PC-3 (cell line): ENCODE data around the gene CDK5RAP3. TPM values are rescaled to one million over a fixed set of nuclear protein-coding genes. Genes with fewer than 3 reads are reported as not detected.
A peak's percentile ranks its signal among the peaks of the same experiment; 100 is the strongest.

Source experiments
- ATAC-seq: fragments of 200-7000 bp; cut with Tn5 transposase; 2 replicates; pipeline ENCODE4 v1.9.1; 2020; ENCODE audit warnings: mild to moderate bottlenecking, moderate library complexity
- BruUV-seq: library from RNA; stranded (reverse); fragments of 400-500 nt; replicated peaks from 2 replicates; lab custom pipeline; 2021; lab: Mats Ljungman, UMichigan
- CTCF ChIA-PET: fragments of 300-600 bp; sonication (Branson Sonifier 250); formaldehyde crosslinking; loops from one replicate; lab custom pipeline; 2022; ENCODE audit warnings: antibody characterized with exemption; lab: Charles Lee
- POLR2A ChIA-PET: fragments of 300-600 bp; sonication (Branson Sonifier 250); formaldehyde crosslinking; loops from one replicate; lab custom pipeline; 2022; ENCODE audit warnings: antibody characterized with exemption; ENCODE audit not compliant: unreplicated experiment; lab: Charles Lee
- DNase-seq: peaks from one replicate; pipeline ENCODE4 v3.0.0-alpha.2; 2015
- H2AFZ ChIP-seq: fragments of 300-600 bp; sonication (generic); 2 replicates; pipeline ENCODE4 v1.6.0; 2016; ENCODE audit warnings: antibody characterized with exemption, low read length
- H3F3A ChIP-seq: fragments of 300-600 bp; sonication (generic); one replicate; pipeline ENCODE4 v1.6.0; 2017; ENCODE audit warnings: antibody characterized with exemption, low read length, control low read depth, mild to moderate bottlenecking; ENCODE audit not compliant: unreplicated experiment
- H3K27ac ChIP-seq: fragments of 300-600 bp; sonication (generic); 2 replicates; pipeline ENCODE4 v1.5.1; 2016; ENCODE audit warnings: mild to moderate bottlenecking, low read length
- H3K27me3 ChIP-seq: fragments of 300-600 bp; sonication (generic); 2 replicates; pipeline ENCODE4 v1.6.1; 2016; ENCODE audit warnings: low read length, mixed read lengths
- H3K36me3 ChIP-seq: fragments of 300-600 bp; sonication (generic); 2 replicates; pipeline ENCODE4 v1.6.1; 2016; ENCODE audit warnings: low read depth, mixed run types, low read length, mixed read lengths
- H3K4me1 ChIP-seq: fragments of 300-600 bp; sonication (generic); 2 replicates; pipeline ENCODE4 v1.5.1; 2016; ENCODE audit warnings: low read length; ENCODE audit not compliant: insufficient read depth
- H3K4me2 ChIP-seq: fragments of 300-600 bp; sonication (generic); 2 replicates; pipeline ENCODE4 v1.6.0; 2016; ENCODE audit warnings: low read length
- H3K4me3 ChIP-seq: fragments of 300-600 bp; sonication (generic); 2 replicates; pipeline ENCODE4 v1.5.1; 2016; ENCODE audit warnings: mild to moderate bottlenecking, low read length, mixed read lengths
- H3K79me2 ChIP-seq: fragments of 300-600 bp; sonication (generic); 2 replicates; pipeline ENCODE4 v1.6.1; 2017; ENCODE audit warnings: low read length, mixed read lengths
- H3K9ac ChIP-seq: fragments of 300-600 bp; sonication (generic); 2 replicates; pipeline ENCODE4 v1.6.0; 2016; ENCODE audit warnings: mild to moderate bottlenecking, low read length
- H3K9me2 ChIP-seq: fragments of 300-600 bp; sonication (generic); replicated peaks from 2 replicates; pipeline ENCODE4 v1.6.1; 2016; ENCODE audit warnings: mixed run types, low read length, mixed read lengths
- H3K9me3 ChIP-seq: fragments of 300-600 bp; sonication (generic); 2 replicates; pipeline ENCODE4 v1.6.1; 2016; ENCODE audit warnings: low read length, mixed read lengths
- H4K20me1 ChIP-seq: fragments of 300-600 bp; sonication (generic); 2 replicates; pipeline ENCODE4 v1.6.1; 2016; ENCODE audit warnings: low read length, mixed read lengths
- CTCF ChIP-seq: fragments of 300-600 bp; sonication (generic); conservative IDR thresholded peaks from 2 replicates; pipeline ENCODE4 v1.5.1; 2017; ENCODE audit warnings: antibody characterized with exemption, low read depth, mild to moderate bottlenecking, low read length
- EZH2 ChIP-seq: fragments of 300-600 bp; sonication (generic); IDR thresholded peaks from one replicate; pipeline ENCODE4 v1.6.1; 2017; ENCODE audit warnings: antibody characterized with exemption, mild to moderate bottlenecking, low read length; ENCODE audit not compliant: unreplicated experiment
- EZH2phosphoT487 ChIP-seq: fragments of 300-600 bp; sonication (generic); IDR thresholded peaks from 2 replicates; pipeline ENCODE4 v1.6.1; 2018; ENCODE audit warnings: mild to moderate bottlenecking, antibody characterized with exemption, low read length, borderline replicate concordance
- intact Hi-C: fragments of 100-400 bp; cut with micrococcal nuclease; formaldehyde crosslinking; loops from 2 replicates; pipeline ENCODE4 v1.9.0; 2023
- total RNA-seq: library from RNA; depleted of rRNA; stranded (reverse); fragments of >200 nt; gene quantifications from 2 replicates; pipeline ENCODE4 v1.2.3, GENCODE V29; 2014

CDK5RAP3 gene
- total RNA-seq, 1 experiment from 2014 or later, result 193 TPM

GRCh38 chr17:47946929-47947397 lies 23.9 kb upstream of the CDK5RAP3 start:
- H3K9ac ChIP-seq, result peak overlapping the region; percentile 46
- intact Hi-C loops, result no loop called here
- DNase-seq (peak; percentile 99), ATAC-seq (peak; percentile 63)
- no peaks in the 10 kb centered on the region for H4K20me1 ChIP-seq
- peaks cover 7% of the 10 kb centered on the region for H3F3A ChIP-seq
- no peaks in the 10 kb centered on the region for H3K9me3 ChIP-seq
- POLR2A ChIA-PET, result interaction anchor here (0.6 to 0.8 kb wide), 4 partner anchors 27 to 129 kb away, joined by 3 to 13 read pairs (median 7); partner anchors contain the start of gene SP6
- H3K27ac ChIP-seq, result peak overlapping the region; percentile 96
- H3K9me2 ChIP-seq, result no peaks in the 10 kb centered on the region
- peaks cover 14% of the 10 kb centered on the region for H3K36me3 ChIP-seq
- no peaks in the 10 kb centered on the region for H3K27me3 ChIP-seq
- H3K79me2 ChIP-seq, result peaks cover 24% of the 10 kb centered on the region
- H2AFZ ChIP-seq, result no peak overlapping the region
- no peak overlapping the region for H3K4me3 ChIP-seq
- no peak for TF ChIP-seq EZH2
- TF ChIP-seq CTCF, result peak; percentile 98
- no peak for TF ChIP-seq EZH2phosphoT487
- no TSS peak for BruUV-seq
- CTCF ChIA-PET, result interaction anchor here (0.6 to 1.5 kb wide), 16 partner anchors 8 to 292 kb away, joined by 3 to 19 read pairs (median 4); partner anchors contain the start of genes CDK5RAP3, PRR15L, SCRN2 and SP2
- H3K4me1 ChIP-seq, result peaks cover 47% of the 10 kb centered on the region
- peak overlapping the region; percentile 29; the same call in 1 of the 2 replicates for H3K4me2 ChIP-seq

DNA sequence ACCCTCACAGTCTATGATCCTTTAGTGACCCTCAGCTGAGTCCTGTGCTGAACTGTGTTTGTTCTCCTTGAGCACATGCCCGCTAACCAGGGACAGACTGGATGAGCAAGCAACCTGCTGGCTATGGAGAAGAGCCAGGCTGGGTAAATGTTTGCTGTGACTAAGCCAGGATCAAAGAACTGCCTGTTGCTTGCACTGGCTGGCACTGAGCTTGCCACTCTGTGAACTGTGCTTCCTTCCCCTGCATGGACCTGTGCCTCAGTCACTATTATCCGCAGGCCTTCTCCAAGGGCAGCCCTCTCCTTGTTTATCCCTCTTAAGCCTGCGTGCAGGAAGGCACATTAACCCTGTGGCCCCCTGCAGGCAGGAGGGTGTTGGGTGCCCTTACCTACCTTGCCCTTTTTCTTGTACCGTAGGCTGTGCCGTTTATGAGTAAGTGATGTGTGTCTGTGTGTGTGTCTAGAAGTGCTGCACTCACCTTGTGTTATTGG lies 22.2 kb upstream of the CDK5RAP3 start:
- no peak overlapping the region for H2AFZ ChIP-seq
- peak overlapping the region; percentile 78 for H3K4me2 ChIP-seq
- POLR2A ChIA-PET, result interaction anchor here (0.6 to 3.3 kb wide), 6 partner anchors 8 to 74 kb away, joined by 3 to 30 read pairs (median 4); partner anchors contain the start of gene CDK5RAP3
- no TSS peak for BruUV-seq
- TF ChIP-seq EZH2 (no peak), CTCF (no peak), EZH2phosphoT487 (no peak)
- peak overlapping the region; percentile 82 for H3K9ac ChIP-seq
- peak overlapping the region; percentile 6; the same call in 1 of the 2 replicates for H3K4me3 ChIP-seq
- H3K4me1 ChIP-seq, result peaks cover 34% of the 10 kb centered on the region
- peak overlapping the region; percentile 96 for H3K27ac ChIP-seq
- ATAC-seq (peak; percentile 83), DNase-seq (peak; percentile 96)
- no peaks in the 10 kb centered on the region for H3K27me3 ChIP-seq
- intact Hi-C loops, result loop anchor here (1.0 to 2.0 kb wide), 4 partner anchors 22 to 108 kb away; partner anchors contain the start of gene SCRN2
- peaks cover 7% of the 10 kb centered on the region for H3F3A ChIP-seq
- H3K9me3 ChIP-seq, result no peaks in the 10 kb centered on the region
- CTCF ChIA-PET, result interaction anchor here (0.5 to 3.4 kb wide), 10 partner anchors 7 to 299 kb away, joined by 3 to 60 read pairs (median 4); partner anchors contain the start of genes CDK5RAP3, KPNB1, PNPO and PRR15L
- H4K20me1 ChIP-seq, result no peaks in the 10 kb centered on the region
- peaks cover 6% of the 10 kb centered on the region for H3K79me2 ChIP-seq
- no peaks in the 10 kb centered on the region for H3K9me2 ChIP-seq
- H3K36me3 ChIP-seq, result peaks cover 11% of the 10 kb centered on the region
